ENCODE results near the gene C2orf42.
"Not testable (repeated sequence)": the region's sequence is repeated elsewhere in the genome, so short reads cannot be mapped to it uniquely, and the experiment has no call there.

Gene C2orf42

DNA sequence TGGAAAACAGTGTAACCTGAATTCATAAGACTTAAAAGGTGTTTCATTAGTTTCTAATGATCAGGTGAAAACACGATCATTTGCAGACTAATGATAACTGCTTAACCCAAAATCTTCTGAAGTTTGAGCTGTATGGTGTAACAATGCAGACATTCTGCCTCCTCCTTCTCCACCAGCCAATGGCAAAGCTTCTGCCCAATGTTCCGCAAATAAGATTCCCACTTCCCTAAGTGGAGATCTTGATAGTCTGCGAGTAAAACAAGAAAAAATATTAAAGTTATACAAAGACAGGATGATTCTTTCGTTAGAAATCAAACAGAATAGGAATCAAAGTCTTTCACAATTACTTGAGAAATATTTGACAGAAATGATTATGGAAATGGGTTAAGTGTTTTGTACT, 8.1 kb downstream of the C2orf42 start:
- TF ChIP-seq, protein P1, sequence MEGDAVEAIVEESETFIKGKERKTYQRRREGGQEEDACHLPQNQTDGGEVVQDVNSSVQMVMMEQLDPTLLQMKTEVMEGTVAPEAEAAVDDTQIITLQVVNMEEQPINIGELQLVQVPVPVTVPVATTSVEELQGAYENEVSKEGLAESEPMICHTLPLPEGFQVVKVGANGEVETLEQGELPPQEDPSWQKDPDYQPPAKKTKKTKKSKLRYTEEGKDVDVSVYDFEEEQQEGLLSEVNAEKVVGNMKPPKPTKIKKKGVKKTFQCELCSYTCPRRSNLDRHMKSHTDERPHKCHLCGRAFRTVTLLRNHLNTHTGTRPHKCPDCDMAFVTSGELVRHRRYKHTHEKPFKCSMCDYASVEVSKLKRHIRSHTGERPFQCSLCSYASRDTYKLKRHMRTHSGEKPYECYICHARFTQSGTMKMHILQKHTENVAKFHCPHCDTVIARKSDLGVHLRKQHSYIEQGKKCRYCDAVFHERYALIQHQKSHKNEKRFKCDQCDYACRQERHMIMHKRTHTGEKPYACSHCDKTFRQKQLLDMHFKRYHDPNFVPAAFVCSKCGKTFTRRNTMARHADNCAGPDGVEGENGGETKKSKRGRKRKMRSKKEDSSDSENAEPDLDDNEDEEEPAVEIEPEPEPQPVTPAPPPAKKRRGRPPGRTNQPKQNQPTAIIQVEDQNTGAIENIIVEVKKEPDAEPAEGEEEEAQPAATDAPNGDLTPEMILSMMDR (IDR thresholded peaks at IDR 0.05; ENCODE audit: insufficient read depth, low read length, missing control alignments): no peak
- POLR2A ChIA-PET: interaction anchor here (2.8 kb wide), 1 partner anchor 8 kb away, joined by 16 read pairs; the partner anchor contains the start of gene C2orf42
- no peak for DNase-seq (ENCODE audit: low read depth, low spot score)
- CTCF ChIA-PET: interaction anchor here (1.1 to 2.2 kb wide), 3 partner anchors 28 to 271 kb away, joined by 3 to 5 read pairs (median 4); no protein-coding TSS in a partner anchor
- H3K4me3 ChIP-seq (ENCODE audit: low read depth, low read length): no peak overlapping the region

DNA sequence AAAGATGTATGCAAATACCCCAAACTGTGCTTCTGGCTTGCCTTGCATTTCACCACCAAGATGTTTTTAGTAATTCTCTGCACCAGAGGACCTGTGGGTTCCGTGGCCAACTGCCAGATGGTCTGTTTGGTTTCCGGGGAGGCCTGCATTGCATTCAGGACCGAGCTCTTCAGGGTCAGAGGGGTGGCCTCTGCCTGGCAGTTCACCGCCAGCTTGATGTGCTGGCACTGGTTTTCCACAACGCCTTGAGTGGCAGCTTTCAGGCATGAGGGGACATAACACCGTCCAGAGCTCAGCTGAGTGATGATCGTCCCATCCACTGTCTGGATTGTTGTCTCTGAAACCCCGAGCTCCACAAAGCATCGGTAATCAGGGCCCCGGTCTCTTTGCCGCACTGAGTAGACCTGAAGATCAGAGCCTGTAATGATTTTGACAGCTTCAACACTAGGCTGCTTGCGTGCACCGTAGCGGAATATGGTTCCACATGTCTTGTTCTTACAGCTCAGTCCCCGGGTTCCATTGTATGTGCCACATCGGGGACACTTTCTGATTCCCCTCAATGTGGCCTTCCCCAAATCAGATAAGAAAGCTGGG, 9.4 kb downstream of the C2orf42 start:
- POLR2A ChIA-PET: interaction anchor here (0.6 to 2.8 kb wide), 3 partner anchors 9 to 113 kb away, joined by 3 to 16 read pairs (median 3); partner anchors contain the start of genes C2orf42 and SNRPG
- DNase-seq (ENCODE audit: low read depth, low spot score): no peak
- TF ChIP-seq, protein P1 (IDR thresholded peaks at IDR 0.05; ENCODE audit: insufficient read depth, low read length, missing control alignments): no peak
- H3K4me3 ChIP-seq (ENCODE audit: low read depth, low read length): no peak overlapping the region
- CTCF ChIA-PET: interaction anchor here (0.7 to 2.2 kb wide), 4 partner anchors 15 to 269 kb away, joined by 3 to 5 read pairs (median 4); no protein-coding TSS in a partner anchor

DNA sequence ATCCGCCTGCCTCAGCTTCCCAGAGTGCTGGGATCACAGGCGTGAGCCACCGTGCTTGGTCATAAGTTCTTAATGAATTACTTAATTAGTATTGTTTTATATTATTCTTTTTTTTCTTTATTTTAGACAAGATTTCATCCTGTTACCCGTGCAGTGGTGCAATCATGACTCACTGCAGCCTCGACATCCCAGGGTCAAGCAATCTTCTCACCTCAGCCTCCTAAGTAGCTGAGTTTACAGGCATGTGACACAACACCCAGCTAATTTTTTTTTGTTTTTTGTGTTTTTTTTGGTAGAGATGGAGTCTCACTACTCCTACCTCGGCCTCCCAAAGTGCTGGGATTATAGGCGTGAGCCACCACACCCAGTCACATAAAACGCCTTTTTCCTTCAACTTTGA, 17.3 kb downstream of the C2orf42 start:
- CTCF ChIA-PET: no interaction called here
- DNase-seq (ENCODE audit: low read depth, low spot score): no peak
- H3K4me3 ChIP-seq (ENCODE audit: low read depth, low read length): no peak overlapping the region
- TF ChIP-seq, protein P1 (IDR thresholded peaks at IDR 0.05; ENCODE audit: insufficient read depth, low read length, missing control alignments): no peak
- POLR2A ChIA-PET: no interaction called here

DNA sequence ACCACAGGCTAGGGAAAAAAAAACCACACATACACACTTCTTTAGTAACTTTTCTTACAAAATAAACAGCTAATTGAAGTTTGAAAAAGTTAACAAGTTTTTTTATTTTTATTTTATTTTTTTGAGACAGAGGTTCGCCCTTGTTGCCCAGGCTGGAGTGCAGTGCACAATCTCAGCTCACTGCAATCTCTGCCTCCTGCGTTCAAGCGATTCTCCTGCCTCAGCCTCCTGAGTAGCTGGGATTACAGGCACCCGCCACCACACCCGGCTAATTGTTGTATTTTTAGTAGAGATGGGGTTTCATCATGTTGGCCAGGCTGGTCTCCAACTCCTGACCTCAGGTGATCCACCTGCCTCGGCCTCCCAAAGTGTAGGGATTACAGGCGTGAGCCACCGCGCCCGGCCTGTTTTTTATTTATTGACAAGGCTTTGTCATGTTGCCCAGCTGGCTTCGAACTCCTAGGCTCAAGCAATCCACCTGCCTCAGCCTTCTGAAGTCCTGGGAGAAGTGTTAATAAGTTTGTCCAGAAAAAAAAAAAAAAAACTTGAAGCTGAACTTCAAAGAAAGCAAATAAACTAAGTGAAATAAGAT, 21.1 kb downstream of the C2orf42 start:
- DNase-seq (ENCODE audit: low read depth, low spot score); CTCF ChIA-PET; H3K4me3 ChIP-seq (ENCODE audit: low read depth, low read length): not testable (repeated sequence)
- POLR2A ChIA-PET: interaction anchor here (0.7 to 1.0 kb wide), 2 partner anchors 21 to 49 kb away, joined by 3 read pairs; partner anchors contain the start of gene C2orf42

DNA sequence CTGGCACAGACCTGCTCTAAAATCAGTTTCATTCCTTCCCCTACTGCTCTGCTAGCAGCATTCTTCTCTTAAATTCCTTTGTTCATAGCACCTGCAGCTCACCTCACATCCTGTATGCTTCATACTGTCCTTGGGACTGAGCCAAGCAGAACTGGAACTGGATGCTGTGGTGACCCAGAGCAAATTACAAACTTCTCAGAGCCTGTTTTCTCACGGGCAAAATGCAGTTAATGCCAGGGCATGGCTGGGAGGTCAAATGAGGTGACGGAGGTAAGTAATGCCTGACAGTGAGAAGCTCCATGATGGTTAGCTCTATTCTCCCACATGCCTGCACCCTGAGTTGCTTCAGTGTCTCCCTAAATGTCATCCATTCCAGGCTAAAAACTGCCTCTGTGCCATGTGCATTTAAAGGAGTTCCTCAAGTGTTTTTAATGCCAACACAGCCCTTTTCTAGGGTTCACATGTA, 29.7 kb downstream of the C2orf42 start:
- ChIA-PET CTCF (interaction anchor here (1.2 kb wide), 1 partner anchor 10 kb away, joined by 4 read pairs; no protein-coding TSS in a partner anchor), POLR2A (no interaction called here)
- TF ChIP-seq, protein P1 (IDR thresholded peaks at IDR 0.05; ENCODE audit: insufficient read depth, low read length, missing control alignments): no peak
- no peak overlapping the region for H3K4me3 ChIP-seq (ENCODE audit: low read depth, low read length)
- no peak for DNase-seq (ENCODE audit: low read depth, low spot score)

DNA sequence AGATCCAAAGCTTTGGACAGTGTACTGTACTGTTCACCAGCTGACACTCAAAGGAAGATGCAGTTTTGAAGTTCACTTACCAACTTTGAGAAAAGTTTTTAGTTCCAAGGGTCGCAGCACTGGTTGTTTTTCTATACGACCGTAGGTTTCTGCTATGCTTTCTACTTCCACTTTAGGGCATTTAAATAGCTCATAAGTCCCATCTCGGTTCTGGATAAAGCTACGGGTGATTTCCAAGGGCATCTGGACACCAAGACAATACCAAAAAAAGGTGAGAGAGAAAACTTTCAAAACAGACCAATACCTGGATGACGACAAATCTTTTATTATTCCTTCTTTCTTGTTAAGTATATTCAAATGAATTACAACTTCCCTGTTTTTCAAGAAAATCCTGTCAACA, 30.3 kb downstream of the C2orf42 start:
- H3K4me3 ChIP-seq (ENCODE audit: low read depth, low read length): no peak overlapping the region
- no peak for DNase-seq (ENCODE audit: low read depth, low spot score)
- POLR2A ChIA-PET: no interaction called here
- CTCF ChIA-PET: interaction anchor here (0.8 to 1.2 kb wide), 2 partner anchors 9 to 247 kb away, joined by 3 to 4 read pairs; no protein-coding TSS in a partner anchor
- TF ChIP-seq, protein P1 (IDR thresholded peaks at IDR 0.05; ENCODE audit: insufficient read depth, low read length, missing control alignments): no peak

DNA sequence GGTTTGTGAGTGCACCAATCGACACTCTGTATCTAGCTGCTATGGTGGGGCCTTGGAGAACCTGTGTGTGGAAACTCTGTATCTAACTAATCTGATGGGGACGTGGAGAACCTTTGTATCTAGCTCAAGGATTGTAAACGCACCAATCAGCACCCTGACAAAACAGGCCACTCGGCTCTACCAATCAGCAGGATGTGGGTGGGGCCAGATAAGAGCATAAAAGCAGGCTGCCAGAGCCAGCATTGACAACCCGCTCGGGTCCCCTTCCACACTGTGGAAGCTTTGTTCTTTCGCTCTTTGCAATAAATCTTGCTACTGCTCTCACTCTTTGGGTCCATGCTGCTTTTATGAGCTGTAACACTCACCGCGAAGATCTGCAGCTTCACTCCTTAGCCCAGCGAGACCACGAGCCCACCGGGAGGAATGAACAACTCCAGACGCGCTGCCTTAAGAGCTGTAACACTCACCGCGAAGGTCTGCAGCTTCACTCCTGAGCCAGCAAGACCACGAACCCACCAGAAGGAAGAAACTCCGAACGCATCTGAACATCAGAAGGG, 41.6 kb downstream of the C2orf42 start:
- CTCF ChIA-PET: interaction anchor here (1.0 kb wide), 1 partner anchor 240 kb away, joined by 3 read pairs; no protein-coding TSS in a partner anchor
- POLR2A ChIA-PET; H3K4me3 ChIP-seq (ENCODE audit: low read depth, low read length); DNase-seq (ENCODE audit: low read depth, low spot score): not testable (repeated sequence)

DNA sequence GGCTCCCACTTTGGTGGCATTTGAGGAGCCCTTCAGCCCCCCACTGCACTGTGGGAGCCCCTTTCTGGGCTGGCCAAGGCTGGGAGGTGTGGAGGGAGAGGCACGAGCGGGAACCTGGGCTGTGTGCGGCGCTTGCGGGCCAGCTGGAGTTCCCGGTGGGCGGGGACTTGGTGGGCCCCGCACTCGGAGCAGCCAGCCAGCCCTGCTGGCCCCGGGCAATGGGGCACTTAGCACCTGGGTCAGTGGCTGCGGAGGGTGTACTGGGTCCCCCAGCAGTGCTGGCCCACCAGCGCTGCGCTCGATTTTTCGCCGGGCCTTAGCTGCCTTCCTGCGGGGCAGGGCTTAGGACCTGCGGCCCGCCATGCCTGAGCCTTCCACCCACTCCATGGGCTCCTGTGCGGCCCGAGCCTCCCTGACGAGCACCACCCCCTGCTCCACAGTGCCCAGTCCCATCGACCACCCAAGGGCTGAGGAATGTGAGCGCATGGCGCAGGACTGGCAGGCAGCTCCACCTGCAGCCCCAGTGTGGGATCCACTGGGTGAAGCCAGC, 42.5 kb downstream of the C2orf42 start:
- H3K4me3 ChIP-seq (ENCODE audit: low read depth, low read length); POLR2A ChIA-PET; DNase-seq (ENCODE audit: low read depth, low spot score): not testable (repeated sequence)
- CTCF ChIA-PET: interaction anchor here (1.0 kb wide), 1 partner anchor 239 kb away, joined by 3 read pairs; no protein-coding TSS in a partner anchor

Measured in AG04449 (cell line).